Measurements from ENCODE around the gene SSH2. TPM values are rescaled to one million over a fixed set of nuclear protein-coding genes. Genes with fewer than 3 reads are reported as not detected.
A peak's percentile ranks its signal among the peaks of the same experiment; 100 is the strongest.

SSH2 gene
- total and polyA plus RNA-seq, 9 of the 15 experiments (the other 6 are each of a cell fraction or from before 2014, with no cell fraction given) = 3.9 to 16.1 (median 10.2) TPM

- peak; percentile 73; the same call in 1 of the 2 replicates for TF ChIP-seq FOXJ3 (CRISPR knock-in tag; IDR thresholded peaks at IDR 0.05)
- TF ChIP-seq MCM2 (IDR thresholded peaks at IDR 0.05; ENCODE audit: low read depth) = no peak
- peak; percentile 47; the same call in 1 of the 2 replicates for TF ChIP-seq PBX2 (CRISPR knock-in tag; IDR thresholded peaks at IDR 0.05; ENCODE audit: low read depth)
- TF ChIP-seq PBX2 (tag; conservative IDR thresholded peaks at IDR 0.05; ENCODE audit: low read depth) = no peak
- peak; percentile 89; the same call in 1 of the 2 replicates for TF ChIP-seq ZNF224 (CRISPR knock-in tag; IDR thresholded peaks at IDR 0.05)
- TF ChIP-seq MYBL2 (IDR thresholded peaks at IDR 0.05; ENCODE audit: low read depth) = no peak
- TF ChIP-seq MYBL2 (CRISPR knock-in tag; IDR thresholded peaks at IDR 0.05; ENCODE audit: borderline replicate concordance) = no peak
- TF ChIP-seq TRIM28 (IDR thresholded peaks at IDR 0.05) = no peak
- no peak for TF ChIP-seq ZZZ3 (IDR thresholded peaks at IDR 0.05)
- no peak for TF ChIP-seq MTA3 (IDR thresholded peaks at IDR 0.05; ENCODE audit: borderline replicate concordance)
- no peak for TF ChIP-seq CSDE1 (IDR thresholded peaks at IDR 0.05)
- no peak for TF ChIP-seq FOS (IDR thresholded peaks at IDR 0.05; ENCODE audit: extremely low read depth, insufficient read length)
- TF ChIP-seq MAX (CRISPR knock-in tag; IDR thresholded peaks at IDR 0.05) = peak; percentile 55; the same call in 1 of the 2 replicates
- TF ChIP-seq ILK (tag; IDR thresholded peaks at IDR 0.05; ENCODE audit: borderline replicate concordance, low read depth) = no peak
- TF ChIP-seq RAD21 (CRISPR knock-in tag; conservative IDR thresholded peaks at IDR 0.05 in 1 of 2, IDR thresholded peaks at IDR 0.05 in 1 of 2) = peak in 1 of 2 experiments; percentile 57; a peak in 2 of 4 replicates
- no peak for TF ChIP-seq EWSR1 (IDR thresholded peaks at IDR 0.05; ENCODE audit: borderline replicate concordance, low read depth, partially characterized antibody)
- TF ChIP-seq PCBP1 (IDR thresholded peaks at IDR 0.05; ENCODE audit: low read depth, low read length, poor library complexity, severe bottlenecking) = peak; percentile 42
- TF ChIP-seq HDAC3 (IDR thresholded peaks at IDR 0.05; ENCODE audit: borderline replicate concordance, partially characterized antibody) = no peak
- TF ChIP-seq MIER1 (IDR thresholded peaks at IDR 0.05; ENCODE audit: low read depth) = peak; percentile 95
- TF ChIP-seq SMARCA4 (IDR thresholded peaks at IDR 0.05) = no peak
- peak; percentile 39; the same call in 1 of the 2 replicates for TF ChIP-seq ZBTB2 (IDR thresholded peaks at IDR 0.05)
- no peak for TF ChIP-seq TEAD2 (tag; IDR thresholded peaks at IDR 0.05)
Observed at GRCh38 chr17:29593591-29594518, 336.2 kb downstream of the SSH2 start (continued).
